ENCODE measurements around the gene XYLT1.

The XYLT1 gene

DNA sequence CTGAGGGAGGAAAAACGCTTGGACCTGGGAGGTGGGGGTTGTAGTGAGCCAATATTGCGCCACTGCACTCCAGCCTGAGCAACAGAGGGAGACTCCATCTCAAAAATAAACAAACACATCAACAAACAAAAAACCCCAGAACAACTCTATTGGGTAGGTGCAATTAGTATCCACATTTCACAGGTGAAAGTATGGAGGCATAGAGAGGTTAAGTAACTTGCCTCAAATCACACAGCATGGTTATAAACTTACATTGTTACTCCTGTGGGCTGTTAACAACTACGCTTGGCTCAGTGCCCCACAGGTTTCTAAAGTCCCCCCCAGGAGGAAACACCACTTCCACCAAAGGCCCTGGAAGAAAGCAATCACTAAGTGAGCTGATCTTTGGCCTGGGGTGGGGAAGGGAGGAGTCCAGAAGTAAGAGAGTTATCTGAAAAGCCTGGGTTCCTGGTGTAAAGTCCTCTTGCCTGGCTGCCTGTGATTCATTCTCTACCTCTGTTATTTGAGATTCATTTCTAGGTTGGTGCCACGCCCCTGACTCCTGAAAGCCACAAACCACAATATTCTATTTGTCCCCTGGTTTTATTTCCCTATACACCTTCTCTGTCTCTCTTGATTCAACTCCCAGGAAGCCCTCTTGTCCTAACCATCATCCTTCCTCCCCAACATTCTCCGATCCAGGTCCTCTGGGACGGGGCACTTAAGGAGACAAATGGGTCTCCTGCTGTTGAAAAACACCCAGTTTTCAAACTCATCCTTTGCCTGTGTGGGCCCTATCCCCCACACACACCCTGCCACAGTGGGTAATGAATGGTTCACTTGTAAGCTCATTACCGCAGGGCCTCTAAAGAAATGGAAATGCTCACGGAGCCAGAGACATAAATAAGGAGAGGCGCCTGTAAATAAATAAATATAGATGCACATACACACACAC, 195.4 kb downstream of the XYLT1 start:
- DNase-seq (ENCODE audit: insufficient read length, low spot score) (no peak), FAIRE-seq (no peak)
- TF ChIP-seq POLR2A (IDR thresholded peaks at IDR 0.05; ENCODE audit: low read depth, low read length) = no peak

DNA sequence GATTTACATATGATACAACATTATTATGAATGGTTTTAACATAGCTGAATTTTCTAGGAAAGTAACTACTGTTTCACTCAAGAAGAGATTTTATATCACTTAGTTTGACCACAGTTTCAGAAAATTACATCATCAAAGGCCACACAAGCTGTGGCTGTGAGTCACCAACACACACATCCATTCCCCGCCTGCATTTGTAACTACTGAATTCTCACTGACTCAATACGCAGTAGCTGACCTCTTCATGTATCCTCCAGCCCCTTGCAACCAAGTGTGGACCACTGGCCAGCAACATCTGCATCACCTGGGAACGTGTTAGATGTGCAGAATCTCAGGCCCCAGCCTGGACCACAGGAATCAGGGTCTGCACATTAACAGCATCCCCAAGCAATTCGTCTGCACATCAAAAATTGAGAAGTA, 197.6 kb downstream of the XYLT1 start:
- no peak for TF ChIP-seq POLR2A (IDR thresholded peaks at IDR 0.05; ENCODE audit: low read depth, low read length)
- DNase-seq (ENCODE audit: insufficient read length, low spot score) = peak; percentile 16
- FAIRE-seq = no peak

DNA sequence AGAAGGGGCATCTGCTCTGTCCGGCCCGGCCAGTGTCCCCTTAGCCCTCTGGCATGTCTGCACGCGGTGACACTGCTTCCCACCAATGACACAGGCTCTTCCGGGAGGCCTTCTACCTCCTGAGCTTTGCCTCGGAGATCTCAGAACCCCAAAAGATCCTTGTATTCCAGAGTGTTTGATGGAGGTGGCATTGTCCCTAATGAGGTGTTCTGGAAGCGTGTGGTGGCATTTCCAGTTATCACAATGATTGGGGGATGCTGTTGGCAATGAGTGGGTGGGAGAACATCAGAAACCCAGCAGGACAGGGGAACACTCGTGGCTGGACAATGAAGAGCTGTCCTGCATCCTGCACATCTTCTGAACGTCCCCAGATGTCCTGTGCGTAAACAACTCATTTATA, 198.0 kb downstream of the XYLT1 start:
- TF ChIP-seq POLR2A (IDR thresholded peaks at IDR 0.05; ENCODE audit: low read depth, low read length) = no peak
- FAIRE-seq = no peak
- no peak for DNase-seq (ENCODE audit: insufficient read length, low spot score)

DNA sequence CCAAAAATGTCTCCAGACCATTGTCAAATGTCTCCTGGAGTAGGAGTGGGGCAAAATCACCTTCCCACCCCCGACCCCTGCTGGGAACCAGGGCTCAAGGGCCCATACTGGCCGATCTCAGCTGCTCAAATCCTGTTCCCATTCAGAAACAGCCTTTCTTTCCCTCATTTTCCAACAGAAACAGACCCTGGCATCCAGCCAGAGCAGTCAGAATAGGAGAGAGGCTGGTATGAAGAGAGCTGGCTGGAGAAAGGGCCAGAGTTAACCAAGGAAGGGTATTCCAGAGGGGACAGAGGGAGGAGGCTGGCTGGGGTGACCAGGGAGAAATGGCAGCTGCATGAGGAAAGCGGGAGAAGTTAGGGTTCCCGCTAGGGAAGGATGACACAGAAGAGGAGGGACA, 199.1 kb downstream of the XYLT1 start:
- DNase-seq (ENCODE audit: insufficient read length, low spot score) (no peak), FAIRE-seq (no peak)
- no peak for TF ChIP-seq POLR2A (IDR thresholded peaks at IDR 0.05; ENCODE audit: low read depth, low read length)

DNA sequence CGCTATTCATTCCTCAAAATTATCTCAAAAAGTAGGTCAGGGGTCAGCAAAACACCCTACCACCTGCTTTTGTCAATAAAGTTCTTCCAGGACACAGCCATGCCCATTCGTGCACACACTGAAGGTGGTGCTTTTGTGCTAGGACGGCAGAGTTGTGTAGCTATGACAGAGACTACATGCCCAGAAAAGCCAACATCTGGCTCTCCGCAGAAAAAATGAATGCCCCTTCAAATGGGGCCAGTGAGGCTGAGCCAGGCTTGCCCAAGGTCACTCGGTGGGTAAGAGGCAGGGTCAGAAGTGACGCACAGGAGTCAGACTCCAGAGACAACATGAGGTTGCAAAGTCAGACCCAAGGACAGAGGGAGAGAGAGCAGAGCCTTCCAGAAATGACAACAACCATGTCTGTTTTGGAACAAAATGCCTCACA, 200.1 kb downstream of the XYLT1 start:
- DNase-seq (ENCODE audit: insufficient read length, low spot score) (no peak), FAIRE-seq (no peak)
- no peak for TF ChIP-seq POLR2A (IDR thresholded peaks at IDR 0.05; ENCODE audit: low read depth, low read length)

DNA sequence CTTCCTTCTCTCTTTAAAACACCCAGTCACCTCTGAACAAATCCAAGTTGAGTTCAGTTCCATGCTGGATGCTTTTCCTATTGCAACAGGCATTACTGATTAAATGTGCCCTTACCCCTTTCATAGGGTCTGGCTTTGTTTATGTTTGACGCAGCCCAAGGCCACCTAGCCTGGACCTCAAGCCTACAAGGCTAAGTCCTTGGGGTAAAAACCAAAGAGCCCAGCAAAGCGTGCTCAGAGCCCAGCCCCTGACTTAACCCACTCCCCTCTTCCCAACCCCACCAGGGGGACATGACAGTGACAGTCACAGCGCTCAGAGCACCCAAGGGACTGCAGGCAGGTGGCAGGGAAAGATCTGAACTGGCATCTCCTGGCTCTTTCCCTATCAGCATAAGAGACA, 200.6 kb downstream of the XYLT1 start:
- no peak for TF ChIP-seq POLR2A (IDR thresholded peaks at IDR 0.05; ENCODE audit: low read depth, low read length)
- FAIRE-seq (no peak), DNase-seq (ENCODE audit: insufficient read length, low spot score) (no peak)

DNA sequence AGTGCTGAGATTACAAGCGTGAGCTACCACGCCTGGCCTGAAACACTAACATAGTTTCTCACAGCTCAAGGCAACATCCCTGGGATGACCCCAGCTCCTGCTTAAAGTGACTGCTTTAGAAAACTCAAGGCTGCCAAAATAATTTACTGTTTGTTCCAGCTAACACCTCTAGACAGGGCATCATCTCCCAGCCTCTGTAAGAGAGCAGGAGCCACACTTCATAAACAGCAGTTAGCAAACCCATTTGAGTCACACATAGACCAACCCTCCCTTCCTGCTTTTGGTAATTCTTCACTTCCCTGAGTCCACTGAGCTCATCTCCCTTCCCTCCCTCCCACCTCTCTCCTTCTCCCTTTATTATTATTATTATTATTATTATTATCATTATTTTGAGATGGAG, 201.3 kb downstream of the XYLT1 start:
- DNase-seq (ENCODE audit: insufficient read length, low spot score) (no peak), FAIRE-seq (no peak)
- no peak for TF ChIP-seq POLR2A (IDR thresholded peaks at IDR 0.05; ENCODE audit: low read depth, low read length)

DNA sequence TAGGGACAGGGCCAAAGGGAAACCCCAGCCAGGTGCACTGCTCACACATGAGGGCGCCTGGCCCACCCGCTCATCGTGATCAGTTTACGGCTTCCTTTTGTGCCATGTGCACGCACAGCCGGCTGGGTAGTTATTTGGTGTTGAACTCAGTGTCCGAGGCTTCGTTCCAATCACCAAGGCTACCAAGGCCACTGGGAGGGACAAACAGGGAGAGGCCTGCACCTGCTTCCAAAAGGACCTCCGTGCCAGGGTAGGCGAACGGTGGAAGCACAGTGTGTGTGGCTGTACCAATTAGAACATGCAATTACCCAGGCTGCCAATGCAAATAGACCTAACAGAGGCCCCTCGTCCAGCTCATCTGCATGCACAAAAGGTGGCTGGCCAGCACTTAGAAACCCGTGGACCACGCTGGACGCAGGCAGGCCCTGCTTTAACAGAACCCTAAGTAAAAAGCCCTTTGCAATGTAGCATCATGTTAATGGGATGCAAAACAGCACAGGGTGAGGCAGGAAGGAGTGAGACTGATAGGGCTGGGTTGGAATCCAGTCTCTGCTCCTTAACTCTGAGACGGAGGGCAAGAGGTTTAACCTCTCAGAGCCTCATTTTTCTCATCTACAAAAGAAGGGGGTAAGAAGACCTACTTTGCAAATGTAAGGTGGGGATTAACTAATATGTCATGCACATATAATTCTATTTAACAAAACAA, 204.0 kb downstream of the XYLT1 start:
- TF ChIP-seq POLR2A (IDR thresholded peaks at IDR 0.05; ENCODE audit: low read depth, low read length) = no peak
- FAIRE-seq = no peak

DNA sequence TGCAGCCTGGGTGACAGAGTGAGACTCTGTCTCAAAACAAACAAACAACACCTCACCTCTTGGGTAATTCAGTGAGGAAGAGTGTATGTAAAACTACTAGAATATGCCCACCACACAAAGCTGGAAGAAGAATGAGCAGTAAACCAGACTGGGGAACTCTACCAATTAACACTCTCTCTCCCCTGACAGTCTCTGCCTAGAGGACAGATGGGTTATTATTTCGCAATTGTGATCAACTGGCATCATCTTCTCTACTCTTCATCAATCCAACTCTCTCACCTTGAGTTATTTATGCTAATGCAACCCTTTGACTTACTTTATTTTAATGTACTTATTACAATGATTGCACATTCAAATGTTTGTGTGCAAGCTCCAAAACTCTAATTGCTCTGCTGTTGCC, 205.6 kb downstream of the XYLT1 start:
- TF ChIP-seq POLR2A (IDR thresholded peaks at IDR 0.05; ENCODE audit: low read depth, low read length) = no peak
- FAIRE-seq (no peak), DNase-seq (ENCODE audit: insufficient read length, low spot score) (no peak)

More for the DNA sequence above, 204.0 kb downstream of the XYLT1 start:
- DNase-seq (ENCODE audit: insufficient read length, low spot score) = no peak

DNA sequence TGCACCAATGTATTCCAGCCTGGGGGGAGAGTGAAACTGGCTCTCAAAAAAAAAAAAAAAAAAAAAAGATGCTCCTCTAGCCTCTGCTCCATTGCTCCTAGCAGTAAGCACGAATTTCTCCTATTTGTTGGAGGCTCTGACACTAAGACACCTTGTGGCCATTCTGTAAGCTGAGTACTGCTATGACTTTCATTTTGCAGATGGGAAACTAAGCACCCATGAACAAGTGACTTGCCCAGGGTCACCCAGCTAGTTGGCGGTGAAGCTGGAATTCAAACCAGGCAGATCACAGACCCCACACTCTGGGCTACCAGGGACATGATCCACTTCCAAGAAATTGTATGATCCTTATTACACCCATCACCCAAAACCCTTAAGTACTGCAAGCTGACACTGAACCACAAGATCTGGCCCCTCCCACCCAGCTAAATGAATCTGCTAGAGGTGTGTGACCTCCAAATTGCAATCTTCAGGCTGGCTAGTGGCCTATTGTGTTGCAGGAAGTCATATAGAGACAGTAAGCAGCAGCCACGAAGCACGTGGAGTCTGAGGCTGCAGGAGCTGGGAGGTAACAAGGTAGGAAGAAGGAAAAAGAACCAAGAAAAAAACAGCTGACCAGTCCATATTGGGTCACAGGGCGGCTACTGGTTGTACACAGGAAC, 209.4 kb downstream of the XYLT1 start:
- DNase-seq (ENCODE audit: insufficient read length, low spot score) (no peak), FAIRE-seq (no peak)
- no peak for TF ChIP-seq POLR2A (IDR thresholded peaks at IDR 0.05; ENCODE audit: low read depth, low read length)

DNA sequence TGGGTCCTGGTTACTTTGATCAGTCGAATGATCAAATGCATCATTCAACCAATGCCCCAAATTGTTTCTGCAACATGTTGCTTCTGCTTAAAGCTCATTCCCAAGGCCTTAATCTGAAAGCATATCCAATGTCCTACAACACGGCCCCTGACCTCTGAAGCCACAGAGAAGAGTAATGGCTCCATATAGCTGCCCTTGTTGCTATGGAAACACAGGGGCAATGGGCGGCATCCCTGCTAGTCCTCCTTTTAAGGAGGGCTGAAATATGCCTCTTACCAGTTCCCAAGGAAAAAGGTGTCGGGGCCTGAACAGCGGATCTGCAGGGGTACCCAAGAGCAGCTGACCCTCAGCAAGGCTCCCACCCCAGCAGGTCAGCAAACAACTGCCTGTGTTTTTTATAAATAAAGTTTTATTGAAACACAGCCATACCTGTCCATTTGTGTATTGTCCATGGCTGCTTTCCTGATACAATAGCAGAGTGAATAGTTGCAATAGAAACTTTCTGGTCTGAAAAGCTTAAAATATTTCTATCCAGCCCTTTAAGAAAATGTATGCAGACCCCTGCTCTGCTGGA, 210.4 kb downstream of the XYLT1 start:
- no peak for FAIRE-seq
- DNase-seq (ENCODE audit: insufficient read length, low spot score) = no peak
- TF ChIP-seq POLR2A (IDR thresholded peaks at IDR 0.05; ENCODE audit: low read depth, low read length) = no peak

DNA sequence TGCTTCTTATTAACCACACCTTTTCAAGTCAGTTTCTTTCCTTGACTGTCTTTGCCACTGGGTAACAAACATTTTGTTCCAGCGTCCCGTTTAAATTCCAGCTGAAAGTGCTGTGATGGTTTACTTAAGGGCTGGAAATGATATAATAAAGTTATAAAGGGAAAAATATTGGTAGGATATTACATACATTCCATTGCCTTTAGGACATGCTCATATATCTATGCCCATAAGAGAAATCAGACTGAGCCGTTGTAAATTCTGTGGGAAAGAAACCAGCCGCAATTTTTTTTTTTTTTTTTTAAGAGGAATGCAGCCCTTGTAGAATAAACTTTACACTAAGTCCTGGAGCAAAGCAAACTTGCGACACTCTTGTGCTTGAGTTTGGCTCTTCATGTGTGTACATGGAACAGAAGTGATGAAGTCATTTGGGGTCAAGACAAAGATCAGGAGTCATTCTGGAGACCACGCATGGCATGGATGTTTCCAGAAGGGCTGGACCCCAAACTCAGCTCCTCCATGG, 210.9 kb downstream of the XYLT1 start:
- no peak for TF ChIP-seq POLR2A (IDR thresholded peaks at IDR 0.05; ENCODE audit: low read depth, low read length)
- FAIRE-seq = no peak
- DNase-seq (ENCODE audit: insufficient read length, low spot score) = no peak

DNA sequence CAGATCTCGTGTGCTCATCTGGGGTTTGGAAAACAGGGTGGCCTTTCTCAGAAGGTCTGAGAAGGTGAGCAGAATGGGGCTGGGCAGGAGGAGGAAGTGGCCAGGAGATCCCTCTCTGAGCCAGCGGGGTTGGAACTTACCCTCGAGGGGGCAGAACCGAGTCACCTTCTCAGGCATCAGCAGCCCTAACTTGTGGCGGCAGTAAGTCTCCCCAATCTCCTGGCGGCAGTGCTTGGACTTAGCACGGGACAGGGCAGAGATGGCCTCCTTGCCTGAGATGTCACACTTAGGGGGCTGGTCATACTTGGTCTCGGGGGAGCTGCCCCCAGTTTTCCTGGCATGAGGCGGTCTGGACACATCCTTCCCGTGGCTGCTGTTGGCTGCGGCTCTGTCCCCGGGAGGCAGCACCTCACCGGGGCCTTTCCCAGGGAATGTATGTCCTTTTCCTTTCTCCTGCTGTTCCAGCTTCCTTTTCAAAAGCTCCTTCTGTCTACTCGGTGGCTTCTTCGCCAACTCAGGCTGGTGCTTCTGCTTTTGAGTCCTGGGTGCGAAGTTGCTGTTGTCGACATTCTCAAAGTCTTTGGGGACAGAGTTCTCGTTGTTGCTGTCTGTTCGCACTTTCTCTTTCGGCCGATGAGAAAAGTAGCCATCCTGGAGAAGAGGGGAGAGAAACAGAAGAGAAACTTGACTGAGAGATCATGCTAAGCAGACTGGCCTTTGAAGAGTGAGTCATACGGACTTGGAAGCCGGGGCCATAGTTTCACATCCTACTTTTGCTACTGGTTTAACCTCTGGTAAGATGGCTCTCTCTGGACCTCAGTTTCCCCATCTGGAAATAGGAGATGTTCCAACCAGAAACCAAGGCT, 211.7 kb downstream of the XYLT1 start:
- no peak for DNase-seq (ENCODE audit: insufficient read length, low spot score)
- FAIRE-seq = no peak
- no peak for TF ChIP-seq POLR2A (IDR thresholded peaks at IDR 0.05; ENCODE audit: low read depth, low read length)
